Myocyte (in vitro differentiated cells): ENCODE results near the gene TMEM205. TPM values are rescaled to one million over a fixed set of nuclear protein-coding genes. Genes with fewer than 3 reads are reported as not detected.

ENCODE experiments used
- DNase-seq: peaks from one replicate; pipeline ENCODE4 v3.0.0-alpha.2; 2012; ENCODE audit warnings: low read depth
- total RNA-seq: library from RNA; depleted of rRNA; stranded (reverse); fragments of >200 nt; gene quantifications from 2 replicates; pipeline ENCODE4 v1.2.3, GENCODE V29; 2014

Gene TMEM205
- total RNA-seq, 1 donor from 2014 or later: 256 TPM

DNA sequence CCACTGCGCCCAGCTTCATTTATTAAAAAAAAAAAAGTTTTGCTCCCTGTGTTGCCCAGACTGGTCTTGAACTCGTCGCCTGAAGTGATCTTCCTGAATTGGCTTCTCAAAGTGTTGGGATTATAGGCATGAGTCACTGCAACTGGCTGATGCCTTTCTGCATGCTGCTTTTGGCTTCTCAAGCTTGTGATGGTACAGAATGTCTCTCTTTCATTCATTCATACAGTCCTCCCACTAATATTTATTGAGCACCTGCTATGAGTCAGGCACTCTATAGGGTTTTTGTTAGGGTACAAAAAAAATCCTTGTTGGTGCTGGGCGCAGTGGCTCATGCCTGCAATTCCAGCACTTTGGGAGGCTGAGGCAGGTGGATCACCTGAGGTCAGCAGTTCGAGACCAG, 41.1 kb downstream of the TMEM205 start:
- DNase-seq: no peak

DNA sequence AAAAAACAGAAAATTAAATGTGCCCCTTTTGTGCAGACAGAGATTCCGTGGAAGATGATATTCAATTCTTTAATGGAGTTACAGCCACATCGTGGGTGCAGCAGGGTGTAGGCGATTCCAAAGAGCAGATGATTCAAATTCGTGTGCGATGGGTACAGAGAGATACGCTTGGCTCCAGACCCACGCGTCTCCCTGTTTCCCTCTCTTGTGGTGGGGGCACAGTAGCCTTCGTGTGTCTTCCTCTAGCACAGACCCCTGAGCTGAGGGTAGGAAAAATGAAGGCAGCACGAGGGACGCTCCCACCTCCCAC, 45.3 kb downstream of the TMEM205 start:
- no peak for DNase-seq

DNA sequence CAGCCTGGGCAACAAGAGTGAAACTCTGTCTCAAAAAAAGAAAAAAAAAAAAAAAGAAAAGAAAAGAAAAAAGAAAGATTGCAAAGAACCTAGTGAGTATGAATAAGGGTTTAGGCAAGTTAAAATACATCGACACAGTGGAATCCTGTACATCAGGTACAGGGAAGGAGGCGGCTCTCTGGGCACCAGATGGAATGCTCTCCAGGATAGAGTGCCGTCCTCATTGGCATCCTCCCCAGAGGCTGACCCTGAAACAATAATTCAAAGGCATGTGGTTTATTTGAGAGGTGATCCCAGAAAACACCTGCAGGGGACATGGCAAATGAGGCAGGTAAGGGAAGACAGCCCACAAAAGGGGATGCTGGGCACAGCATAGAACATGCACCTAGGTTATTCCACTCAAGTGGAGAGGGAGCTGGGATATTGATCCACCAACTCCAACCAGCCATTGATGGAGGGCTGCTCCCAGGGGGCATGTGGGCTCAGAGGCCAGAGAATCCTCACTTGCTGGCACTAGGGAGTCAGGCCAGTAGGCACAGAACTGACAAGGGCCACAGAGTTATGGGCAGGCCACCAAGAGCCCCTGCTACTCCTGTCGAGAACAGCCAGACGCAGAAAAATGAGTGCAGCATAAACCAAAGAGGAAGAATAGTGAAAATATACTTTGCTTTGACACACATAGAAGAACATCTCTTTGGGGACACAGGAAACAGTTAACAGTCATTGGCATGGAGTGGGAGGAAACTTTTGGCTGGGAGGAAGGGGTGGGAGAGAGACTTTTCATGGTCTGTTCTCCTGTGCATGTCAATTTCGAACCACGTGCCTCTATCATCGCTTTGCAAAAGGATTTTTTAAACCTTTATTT, 45.9 kb downstream of the TMEM205 start:
- DNase-seq: no peak

DNA sequence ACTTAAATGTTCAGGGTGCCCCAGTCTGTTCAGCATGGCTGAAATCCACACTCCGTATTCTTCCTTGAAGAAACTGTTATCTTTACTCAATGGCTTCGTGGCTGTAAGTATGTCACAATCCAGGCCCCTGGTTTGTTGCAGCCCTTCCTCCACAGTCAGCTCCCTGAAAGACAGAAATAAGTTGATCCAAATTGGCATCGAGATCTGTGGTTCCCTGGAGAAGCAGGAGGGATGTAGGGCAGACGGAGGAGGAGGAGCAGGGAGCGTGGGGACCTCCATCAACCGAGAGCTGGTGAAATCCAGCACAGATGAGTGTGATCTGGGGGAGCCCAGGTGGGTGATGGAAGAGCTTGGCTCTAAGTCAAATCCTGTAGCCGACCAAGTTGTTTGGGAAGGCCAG, 49.8 kb downstream of the TMEM205 start:
- no peak for DNase-seq

- no peak for DNase-seq
These were observed 50.3 kb downstream of the TMEM205 start, which contains the start of gene TSPAN16 for GRCh38 chr19:11295665-11296245. TSS of gene TSPAN16 (plus strand) at chr19:11296160. CDS start at chr19:11296298, 138 bp downstream.

- no peak for DNase-seq
These were observed 50.9 kb downstream of the TMEM205 start for GRCh38 chr19:11295180-11295579.

DNA sequence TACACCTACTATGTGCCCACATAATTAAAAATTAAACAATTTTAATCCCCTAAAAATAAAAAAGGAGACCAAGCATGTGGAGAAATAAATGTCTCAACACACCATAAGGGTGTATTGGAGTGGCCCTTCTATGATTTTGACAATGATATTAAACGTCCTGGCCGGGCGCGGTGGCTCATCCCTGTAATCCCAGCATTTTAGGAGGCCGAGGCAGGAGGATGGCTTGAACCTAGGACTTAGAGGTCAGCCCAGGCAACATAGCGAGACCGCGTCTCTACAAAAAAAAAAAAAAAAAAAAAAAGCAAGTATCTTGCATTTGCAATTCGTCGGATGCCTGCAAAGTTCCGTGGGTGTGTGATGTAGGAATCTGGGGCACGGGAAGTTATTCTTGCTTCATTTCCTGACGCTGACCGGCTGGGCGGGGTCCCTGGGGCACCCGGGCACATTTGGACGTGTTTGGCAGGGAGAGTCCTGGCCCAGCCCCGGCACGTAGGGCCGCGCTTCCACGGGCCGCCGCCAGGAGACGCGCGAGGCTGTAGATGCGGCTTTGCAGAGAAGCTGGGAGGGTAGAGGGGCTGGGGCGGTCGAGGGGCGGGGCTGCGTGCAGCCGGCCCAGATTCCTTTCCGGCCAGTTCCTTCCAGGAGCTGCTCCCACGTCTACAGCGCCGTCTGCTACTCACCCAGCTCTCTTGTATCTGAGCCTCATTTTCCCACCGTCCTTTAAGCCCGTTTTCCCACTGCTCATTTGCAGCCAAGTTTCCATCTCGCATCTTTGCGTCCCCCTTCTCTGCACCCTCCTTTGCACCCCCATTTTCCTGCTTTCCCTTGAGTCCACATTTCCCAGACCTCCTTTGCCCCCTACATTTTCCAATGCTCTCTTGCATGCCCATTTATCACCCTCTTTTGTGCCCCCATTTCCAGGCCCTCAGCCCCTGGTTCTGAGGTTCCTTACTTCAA, 52.4 kb downstream of the TMEM205 start:
- DNase-seq: peak; percentile 91

Other genes starting within 250 kb of the TMEM205 start
- 2.4 and 2.5 TPM in 2 replicates for gene SPC24, start 190.5 kb downstream of the TMEM205 start, total RNA-seq
- 317 and 438 TPM in 2 replicates for gene KANK2, start 148.7 kb downstream of the TMEM205 start, total RNA-seq
- not detected in 2 replicates for gene ANGPTL8, start 106.6 kb downstream of the TMEM205 start, total RNA-seq
- 10.1 and 12.7 TPM in 2 replicates for gene DOCK6, start 83.7 kb downstream of the TMEM205 start, total RNA-seq
- not detected in 2 replicates for gene TSPAN16, start 50.1 kb downstream of the TMEM205 start, total RNA-seq
- 0.32 and 0.47 TPM in 2 replicates for gene RAB3D, start 6.6 kb downstream of the TMEM205 start, total RNA-seq
- gene CCDC159, start 251 bp upstream of the TMEM205 start, total RNA-seq: 3.5 and 4.4 TPM in 2 replicates
- 21.5 and 35.3 TPM in 2 replicates for gene PLPPR2, start 9.2 kb upstream of the TMEM205 start, total RNA-seq
- gene SWSAP1, start 28.4 kb upstream of the TMEM205 start, total RNA-seq: 0.86 and 1.7 TPM in 2 replicates
- gene EPOR, start 38.0 kb upstream of the TMEM205 start, total RNA-seq: 3.4 and 3.8 TPM in 2 replicates
- gene RGL3, start 73.0 kb upstream of the TMEM205 start, total RNA-seq: 0.72 and 2.3 TPM in 2 replicates
- gene ODAD3, start 88.9 kb upstream of the TMEM205 start, total RNA-seq: 0.10 and 0.32 TPM in 2 replicates
- 93.8 and 118 TPM in 2 replicates for gene PRKCSH, start 89.4 kb upstream of the TMEM205 start, total RNA-seq
- not detected in 2 replicates for gene ELAVL3, start 134.8 kb upstream of the TMEM205 start, total RNA-seq
- 5.0 and 5.9 TPM in 2 replicates for gene ZNF653, start 159.6 kb upstream of the TMEM205 start, total RNA-seq
- 42.2 and 52.7 TPM in 2 replicates for gene ECSIT, start 182.9 kb upstream of the TMEM205 start, total RNA-seq
- 2.0 and 6.3 TPM in 2 replicates for gene CNN1, start 192.6 kb upstream of the TMEM205 start, total RNA-seq
- 15.0 and 23.9 TPM in 2 replicates for gene ELOF1, start 213.0 kb upstream of the TMEM205 start, total RNA-seq
- 0.52 and 1.4 TPM in 2 replicates for gene ACP5, start 231.4 kb upstream of the TMEM205 start, total RNA-seq